Measurements from ENCODE around the gene R3HDM4.
"Not testable (repeated sequence)": the region's sequence is repeated elsewhere in the genome, so short reads cannot be mapped to it uniquely, and the experiment has no call there.

R3HDM4 gene

GRCh38 chr19:911197-912033 lies 1.6 kb downstream of the R3HDM4 start:
- no peak for DNase-seq

GRCh38 chr19:907183-907853 lies 5.7 kb downstream of the R3HDM4 start:
- DNase-seq = no peak

GRCh38 chr19:906480-906879 lies 6.5 kb downstream of the R3HDM4 start:
- no peak for DNase-seq

GRCh38 chr19:904545-904944 lies 8.5 kb downstream of the R3HDM4 start:
- DNase-seq = no peak

- no peak for DNase-seq
These were observed 9.7 kb downstream of the R3HDM4 start for GRCh38 chr19:903266-903797.

- DNase-seq = no peak
These were observed 10.4 kb downstream of the R3HDM4 start for GRCh38 chr19:902446-903226.

GRCh38 chr19:902093-902370 lies 11.0 kb downstream of the R3HDM4 start:
- DNase-seq = no peak

GRCh38 chr19:901216-902092 lies 11.6 kb downstream of the R3HDM4 start:
- no peak for DNase-seq

GRCh38 chr19:900302-901111 lies 12.5 kb downstream of the R3HDM4 start:
- no peak for DNase-seq

- DNase-seq = no peak
These were observed 13.0 kb downstream of the R3HDM4 start for GRCh38 chr19:900043-900301.

GRCh38 chr19:899336-900042 lies 13.5 kb downstream of the R3HDM4 start:
- DNase-seq = no peak

- no peak for DNase-seq
These were observed 14.4 kb downstream of the R3HDM4 start for GRCh38 chr19:898663-899062.

- no peak for DNase-seq
These were observed 15.5 kb downstream of the R3HDM4 start for GRCh38 chr19:897442-898039.

- DNase-seq = no peak
These were observed 16.0 kb downstream of the R3HDM4 start for GRCh38 chr19:896999-897398.

GRCh38 chr19:896434-896833 lies 16.6 kb downstream of the R3HDM4 start:
- DNase-seq = no peak

- peak; percentile 80 to 85 for DNase-seq
These were observed 19.9 kb downstream of the R3HDM4 start, which contains the start of the genes MED16 and RNU6-9 for GRCh38 chr19:892894-893689. TSS of gene MED16 (minus strand) at chr19:893187. CDS start at chr19:891131, 2,056 bp downstream. TSS of gene RNU6-9 (plus strand) at chr19:893484.

- DNase-seq = no peak
These were observed 20.7 kb downstream of the R3HDM4 start for GRCh38 chr19:892243-892893.

GRCh38 chr19:891421-892200 lies 21.4 kb downstream of the R3HDM4 start:
- not testable (repeated sequence) for DNase-seq
